ENCODE data around the gene PARP11.
A peak's percentile ranks its signal among the peaks of the same experiment; 100 is the strongest.

The PARP11 gene

GRCh38 chr12:3790642-3791041, 82.6 kb downstream of the PARP11 start:
- CTCF ChIA-PET = interaction anchor here (0.7 kb wide), 1 partner anchor 70 kb away, joined by 3 read pairs; no protein-coding TSS in a partner anchor
- TF ChIP-seq CTCF (conservative IDR thresholded peaks at IDR 0.05; ENCODE audit: low read depth) = no peak
- POLR2A ChIA-PET (ENCODE audit: low non-redundant PET) = no interaction called here
- no peak for DNase-seq (ENCODE audit: low spot score)
- no peak overlapping the region for H3K27ac ChIP-seq

- no peak overlapping the region for H3K27ac ChIP-seq
- TF ChIP-seq CTCF (conservative IDR thresholded peaks at IDR 0.05; ENCODE audit: low read depth) = no peak
- POLR2A ChIA-PET (ENCODE audit: low non-redundant PET) = no interaction called here
- CTCF ChIA-PET = no interaction called here
- DNase-seq (ENCODE audit: low spot score) = no peak
These were observed 83.4 kb downstream of the PARP11 start for GRCh38 chr12:3789838-3790237.

GRCh38 chr12:3777206-3777809, 95.9 kb downstream of the PARP11 start:
- no peak overlapping the region for H3K27ac ChIP-seq
- peak; percentile 38 for TF ChIP-seq CTCF (conservative IDR thresholded peaks at IDR 0.05; ENCODE audit: low read depth)
- ChIA-PET POLR2A (ENCODE audit: low non-redundant PET) (no interaction called here), CTCF (interaction anchor here (0.6 to 1.3 kb wide), 6 partner anchors 27 to 477 kb away, joined by 3 to 14 read pairs (median 4); no protein-coding TSS in a partner anchor)
- peak; percentile 42 for DNase-seq (ENCODE audit: low spot score)

- H3K27ac ChIP-seq = no peak overlapping the region
- TF ChIP-seq CTCF (conservative IDR thresholded peaks at IDR 0.05; ENCODE audit: low read depth) = no peak
- DNase-seq (ENCODE audit: low spot score) = no peak
- POLR2A ChIA-PET (ENCODE audit: low non-redundant PET) = no interaction called here
- CTCF ChIA-PET = interaction anchor here (1.2 kb wide), 1 partner anchor 472 kb away, joined by 3 read pairs; no protein-coding TSS in a partner anchor
These were observed 97.7 kb downstream of the PARP11 start for GRCh38 chr12:3775385-3776035.

- H3K27ac ChIP-seq = no peak overlapping the region
- POLR2A ChIA-PET (ENCODE audit: low non-redundant PET) = no interaction called here
- TF ChIP-seq CTCF (conservative IDR thresholded peaks at IDR 0.05; ENCODE audit: low read depth) = no peak
- no peak for DNase-seq (ENCODE audit: low spot score)
- CTCF ChIA-PET = interaction anchor here (0.7 kb wide), 2 partner anchors 118 to 638 kb away, joined by 3 read pairs; no protein-coding TSS in a partner anchor
These were observed 100.8 kb downstream of the PARP11 start for GRCh38 chr12:3772380-3772779.

DNA sequence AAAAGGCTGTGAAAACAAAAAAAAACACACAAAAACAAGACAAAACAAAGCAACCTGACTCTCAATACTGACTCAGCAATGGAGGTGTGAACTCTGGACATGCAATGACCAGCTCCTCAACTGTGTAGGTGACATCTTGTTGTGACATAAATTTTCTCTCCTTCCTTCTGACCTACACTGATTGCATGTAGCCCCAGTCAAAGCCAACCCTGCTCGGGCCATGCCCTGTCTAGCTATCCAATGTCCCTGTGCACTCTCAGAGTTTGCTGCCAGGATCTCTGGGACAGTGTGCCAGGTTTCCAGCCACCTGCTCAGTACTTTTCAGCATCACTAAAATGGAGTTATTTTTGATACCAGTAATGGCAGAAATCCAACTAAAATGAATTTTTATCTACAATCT, 101.3 kb downstream of the PARP11 start:
- POLR2A ChIA-PET (ENCODE audit: low non-redundant PET) = no interaction called here
- DNase-seq (ENCODE audit: low spot score) = no peak
- no peak for TF ChIP-seq CTCF (conservative IDR thresholded peaks at IDR 0.05; ENCODE audit: low read depth)
- CTCF ChIA-PET = interaction anchor here (0.7 kb wide), 2 partner anchors 118 to 638 kb away, joined by 3 read pairs; no protein-coding TSS in a partner anchor
- H3K27ac ChIP-seq = no peak overlapping the region
